GM12801 (cell line): ENCODE measurements around the gene AP2M1.

Experiments used
- TF ChIP-seq, protein P1 (sequence below): IDR thresholded peaks from one replicate; pipeline ENCODE4 v1.5.1; 2011; ENCODE audit warnings: control low read depth; ENCODE audit not compliant: insufficient read length; ENCODE audit errors: extremely low read depth

AP2M1 gene

GRCh38 chr3:184184546-184185230 is 10.0 kb downstream of the AP2M1 start:
- TF ChIP-seq, protein P1, sequence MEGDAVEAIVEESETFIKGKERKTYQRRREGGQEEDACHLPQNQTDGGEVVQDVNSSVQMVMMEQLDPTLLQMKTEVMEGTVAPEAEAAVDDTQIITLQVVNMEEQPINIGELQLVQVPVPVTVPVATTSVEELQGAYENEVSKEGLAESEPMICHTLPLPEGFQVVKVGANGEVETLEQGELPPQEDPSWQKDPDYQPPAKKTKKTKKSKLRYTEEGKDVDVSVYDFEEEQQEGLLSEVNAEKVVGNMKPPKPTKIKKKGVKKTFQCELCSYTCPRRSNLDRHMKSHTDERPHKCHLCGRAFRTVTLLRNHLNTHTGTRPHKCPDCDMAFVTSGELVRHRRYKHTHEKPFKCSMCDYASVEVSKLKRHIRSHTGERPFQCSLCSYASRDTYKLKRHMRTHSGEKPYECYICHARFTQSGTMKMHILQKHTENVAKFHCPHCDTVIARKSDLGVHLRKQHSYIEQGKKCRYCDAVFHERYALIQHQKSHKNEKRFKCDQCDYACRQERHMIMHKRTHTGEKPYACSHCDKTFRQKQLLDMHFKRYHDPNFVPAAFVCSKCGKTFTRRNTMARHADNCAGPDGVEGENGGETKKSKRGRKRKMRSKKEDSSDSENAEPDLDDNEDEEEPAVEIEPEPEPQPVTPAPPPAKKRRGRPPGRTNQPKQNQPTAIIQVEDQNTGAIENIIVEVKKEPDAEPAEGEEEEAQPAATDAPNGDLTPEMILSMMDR, result no peak

GRCh38 chr3:184185461-184186183 is 11.0 kb downstream of the AP2M1 start:
- TF ChIP-seq, protein P1, result no peak

DNA sequence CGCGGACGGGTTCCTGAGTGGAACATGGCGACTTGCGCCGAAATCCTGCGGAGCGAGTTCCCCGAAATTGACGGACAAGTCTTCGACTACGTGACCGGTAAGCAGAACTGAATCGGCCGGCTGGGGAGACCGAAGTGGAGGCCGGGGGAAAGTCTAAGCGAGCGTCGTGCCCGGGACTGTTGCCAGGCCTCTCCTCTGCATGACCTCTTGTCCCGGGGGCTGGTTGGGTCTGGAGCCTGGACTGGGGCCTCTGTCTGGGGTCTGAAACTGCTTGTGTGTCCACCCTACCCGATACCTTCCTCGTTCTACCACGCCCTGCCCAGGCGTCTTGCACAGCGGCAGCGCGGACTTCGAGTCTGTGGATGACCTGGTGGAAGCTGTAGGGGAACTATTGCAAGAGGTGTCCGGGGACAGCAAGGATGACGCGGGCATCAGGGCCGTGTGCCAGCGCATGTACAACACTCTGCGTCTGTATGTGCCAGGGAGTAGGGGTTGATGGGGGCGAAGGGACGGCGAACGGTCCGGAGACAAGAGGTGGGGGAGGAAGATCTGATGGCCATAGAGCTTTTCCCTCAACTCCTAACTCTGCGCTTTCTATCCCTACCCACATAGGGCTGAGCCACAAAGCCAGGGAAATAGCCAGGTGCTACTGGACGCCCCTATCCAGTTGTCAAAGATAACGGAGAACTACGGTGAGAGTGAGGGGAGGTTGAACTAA is 11.7 kb downstream of the AP2M1 start, which contains the start of gene ABCF3:
ABCF3 (plus strand) TSS at position 16 of the 718 bp plus-strand sequence; CDS start at position 25, 9 bp downstream.
- TF ChIP-seq, protein P1, result no peak

- TF ChIP-seq, protein P1, result no peak
Observed at GRCh38 chr3:184186902-184187207, 12.2 kb downstream of the AP2M1 start.

GRCh38 chr3:184188080-184188479 is 13.4 kb downstream of the AP2M1 start:
- TF ChIP-seq, protein P1, result no peak

GRCh38 chr3:184189421-184189820 is 14.8 kb downstream of the AP2M1 start:
- TF ChIP-seq, protein P1, result no peak

- TF ChIP-seq, protein P1, result no peak
Observed at GRCh38 chr3:184192889-184193288, 18.2 kb downstream of the AP2M1 start.
